HG03354 (cell line): Measurements from ENCODE around the gene PRR13.
A peak's percentile ranks its signal among the peaks of the same experiment; 100 is the strongest.
"Not testable (repeated sequence)": the region's sequence is repeated elsewhere in the genome, so short reads cannot be mapped to it uniquely, and the experiment has no call there.

Source experiments
- ATAC-seq: cut with Tn5 transposase; IDR thresholded peaks from one replicate; pipeline ENCODE4 v1.9.1; 2021; ENCODE audit warnings: mild to moderate bottlenecking; ENCODE audit not compliant: unreplicated experiment, poor library complexity, severe bottlenecking

The PRR13 gene, protein sequence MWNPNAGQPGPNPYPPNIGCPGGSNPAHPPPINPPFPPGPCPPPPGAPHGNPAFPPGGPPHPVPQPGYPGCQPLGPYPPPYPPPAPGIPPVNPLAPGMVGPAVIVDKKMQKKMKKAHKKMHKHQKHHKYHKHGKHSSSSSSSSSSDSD

DNA sequence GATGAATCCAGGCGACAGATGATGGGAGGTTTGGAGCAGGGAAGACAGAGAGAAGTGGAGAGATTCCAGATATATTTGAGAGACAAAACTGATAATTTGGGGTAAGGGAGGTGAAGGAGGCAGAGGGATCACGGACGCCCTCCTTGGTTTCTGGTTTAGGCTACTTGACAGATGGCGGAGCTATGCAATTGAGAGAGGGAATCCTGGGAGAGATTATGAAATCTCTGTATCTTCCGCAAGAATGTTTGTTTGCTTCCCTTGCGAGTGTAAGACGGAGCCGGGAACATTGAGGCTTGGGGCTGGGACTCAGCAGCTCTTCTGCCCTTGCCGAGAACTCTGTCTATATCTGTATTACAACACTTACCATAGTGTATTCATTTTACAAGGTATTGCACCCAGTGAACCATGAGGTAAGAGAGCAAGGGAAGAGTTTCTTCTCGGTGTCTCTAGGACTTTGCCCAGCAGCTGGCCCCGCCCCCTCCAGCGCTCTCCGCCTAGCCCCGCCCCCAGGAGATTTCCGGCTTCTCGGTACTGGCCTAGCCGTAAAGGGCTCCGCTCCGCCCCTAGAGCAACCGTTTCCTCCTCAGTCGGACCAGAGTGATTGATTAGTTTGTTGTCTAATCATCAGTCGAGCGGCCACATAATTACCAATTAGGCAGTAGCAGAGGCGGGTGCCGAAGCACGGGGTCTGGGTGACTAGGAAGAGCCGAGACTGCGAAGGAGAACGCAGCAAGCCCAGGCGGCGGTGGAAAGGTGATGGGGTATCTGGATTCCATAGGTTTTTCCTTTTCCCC, at the start of gene PRR13:
PRR13 (plus strand) TSS at position 695 of the 794 bp plus-strand sequence. CDS start 981 bp downstream, outside the sequence.
- peak; percentile 99 for ATAC-seq

DNA sequence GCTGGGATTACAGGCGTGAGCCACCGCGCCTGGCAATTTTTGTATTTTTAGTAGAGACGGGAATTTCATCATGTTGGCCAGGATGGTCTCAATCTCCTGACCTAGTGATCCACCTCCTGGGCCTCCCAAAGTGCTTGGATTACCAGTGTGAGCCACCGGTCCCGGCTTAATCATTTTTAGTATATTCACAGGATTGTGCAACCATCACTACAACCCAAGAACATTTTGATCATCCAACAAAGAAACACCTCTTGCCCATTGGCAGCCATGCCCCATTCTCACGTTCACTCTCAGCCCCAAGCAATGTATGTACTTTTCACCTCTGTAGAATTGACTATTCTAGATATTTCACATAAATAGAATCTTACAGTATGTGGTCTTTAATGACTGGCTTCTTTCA, 41.6 kb upstream of the PRR13 start:
- no peak for ATAC-seq

DNA sequence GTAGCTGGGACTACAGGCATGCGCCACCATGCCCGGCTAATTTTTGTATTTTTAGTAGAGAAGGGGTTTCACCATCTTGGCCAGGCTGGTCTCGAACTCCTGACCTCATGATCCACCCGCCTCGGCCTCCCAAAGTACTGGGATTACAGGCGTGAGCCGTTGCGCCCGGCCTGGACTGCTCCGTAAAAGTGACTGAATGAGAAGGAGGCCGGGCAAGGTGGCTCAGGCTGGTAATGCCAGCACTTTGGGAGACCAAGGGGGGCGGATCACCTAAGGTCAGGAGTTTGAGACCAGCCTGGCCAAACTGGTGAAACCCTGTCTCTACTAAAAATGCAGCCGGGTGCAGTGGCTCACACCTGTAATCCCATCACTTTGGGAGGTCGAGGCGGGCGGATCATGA, 39.2 kb upstream of the PRR13 start:
- not testable (repeated sequence) for ATAC-seq

DNA sequence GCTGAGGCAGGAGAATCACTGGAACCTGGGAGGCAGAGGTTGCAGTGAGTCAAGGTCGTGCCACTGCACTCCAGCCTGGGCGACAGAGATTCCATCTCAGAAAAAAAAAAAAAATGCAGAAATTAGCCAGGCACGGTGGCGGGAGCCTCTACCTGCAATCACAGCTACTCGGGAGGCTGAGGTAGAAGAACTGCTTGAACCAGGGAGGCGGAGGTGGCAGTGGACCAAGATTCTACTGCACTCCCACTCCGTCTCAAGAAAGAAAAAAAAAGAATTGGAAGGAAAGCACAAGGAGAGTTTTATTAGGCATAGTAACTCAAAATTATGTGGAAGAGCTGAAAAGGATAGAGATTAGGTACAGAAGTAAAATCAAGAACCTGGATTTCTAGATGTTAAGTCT, 38.7 kb upstream of the PRR13 start:
- no peak for ATAC-seq

DNA sequence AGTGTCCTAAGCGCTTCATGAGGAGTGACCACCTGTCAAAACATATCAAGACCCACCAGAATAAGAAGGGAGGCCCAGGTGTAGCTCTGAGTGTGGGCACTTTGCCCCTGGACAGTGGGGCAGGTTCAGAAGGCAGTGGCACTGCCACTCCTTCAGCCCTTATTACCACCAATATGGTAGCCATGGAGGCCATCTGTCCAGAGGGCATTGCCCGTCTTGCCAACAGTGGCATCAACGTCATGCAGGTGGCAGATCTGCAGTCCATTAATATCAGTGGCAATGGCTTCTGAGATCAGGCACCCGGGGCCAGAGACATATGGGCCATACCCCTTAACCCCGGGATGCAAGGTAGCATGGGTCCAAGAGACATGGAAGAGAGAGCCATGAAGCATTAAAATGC, 30.6 kb upstream of the PRR13 start:
- no peak for ATAC-seq

DNA sequence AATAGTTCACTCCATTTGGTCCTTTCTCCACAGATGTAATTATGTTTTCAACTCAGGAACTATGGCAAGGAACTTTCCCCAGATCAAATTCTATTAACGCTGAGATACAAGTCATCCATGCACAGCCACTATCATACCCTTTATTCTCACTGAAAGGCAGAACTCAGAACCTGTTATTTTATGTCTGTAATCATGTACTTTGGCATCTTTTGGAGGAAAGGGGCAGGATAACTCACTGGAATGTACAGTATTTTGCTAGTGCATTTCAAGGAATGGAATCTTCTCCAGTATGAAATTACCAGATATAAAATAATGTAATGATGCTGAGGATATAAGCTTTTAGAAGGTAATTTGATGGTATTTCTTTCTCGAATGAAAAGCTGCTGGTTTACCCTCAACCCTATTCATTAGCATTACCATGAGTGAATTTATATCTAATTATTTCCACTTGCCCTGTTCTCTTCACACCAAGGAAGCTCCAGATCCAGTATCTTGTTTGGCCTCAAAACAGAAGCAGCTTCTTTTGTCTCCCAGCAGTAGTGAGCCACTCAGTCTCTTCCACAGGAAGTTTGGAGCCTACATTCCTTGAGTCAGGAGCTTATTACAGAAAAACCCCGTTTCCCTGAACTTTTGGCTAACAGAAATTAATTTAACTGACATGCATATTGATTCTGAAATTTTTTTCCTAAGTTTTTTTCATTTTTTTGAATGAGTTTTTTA, 27.9 kb upstream of the PRR13 start:
- ATAC-seq, result no peak

DNA sequence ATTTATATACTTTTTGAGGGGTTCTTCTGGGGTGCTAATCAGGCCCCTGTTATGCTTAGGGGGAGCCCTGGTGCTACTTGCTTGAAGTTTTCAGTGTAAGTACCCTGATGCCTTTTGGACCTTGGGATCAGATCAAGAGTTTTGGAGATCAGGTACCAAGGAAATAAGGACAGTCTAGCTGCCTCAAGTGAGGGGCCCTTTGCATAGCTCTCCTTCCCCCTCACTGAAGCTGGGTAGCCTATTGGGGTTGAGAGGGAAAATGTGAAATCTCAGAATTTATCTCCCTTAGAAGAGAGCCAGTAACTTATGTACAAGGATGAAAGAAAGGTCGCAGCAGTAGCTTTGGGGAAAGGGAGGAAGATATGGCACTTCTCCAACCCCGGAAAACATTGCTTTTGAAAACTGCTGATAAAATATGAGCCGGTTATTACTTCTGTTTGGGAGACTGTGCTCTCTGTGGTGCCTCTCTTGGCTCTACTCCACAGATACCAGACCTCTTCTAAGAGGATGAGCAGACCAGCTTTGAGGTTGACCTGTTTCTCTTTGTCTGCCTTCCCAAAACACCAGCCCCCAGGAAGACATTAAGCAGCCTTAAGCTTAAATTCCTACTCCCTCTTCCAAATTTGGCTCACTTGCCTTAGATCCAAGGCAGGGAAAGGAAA, 26.6 kb upstream of the PRR13 start:
- ATAC-seq, result no peak

DNA sequence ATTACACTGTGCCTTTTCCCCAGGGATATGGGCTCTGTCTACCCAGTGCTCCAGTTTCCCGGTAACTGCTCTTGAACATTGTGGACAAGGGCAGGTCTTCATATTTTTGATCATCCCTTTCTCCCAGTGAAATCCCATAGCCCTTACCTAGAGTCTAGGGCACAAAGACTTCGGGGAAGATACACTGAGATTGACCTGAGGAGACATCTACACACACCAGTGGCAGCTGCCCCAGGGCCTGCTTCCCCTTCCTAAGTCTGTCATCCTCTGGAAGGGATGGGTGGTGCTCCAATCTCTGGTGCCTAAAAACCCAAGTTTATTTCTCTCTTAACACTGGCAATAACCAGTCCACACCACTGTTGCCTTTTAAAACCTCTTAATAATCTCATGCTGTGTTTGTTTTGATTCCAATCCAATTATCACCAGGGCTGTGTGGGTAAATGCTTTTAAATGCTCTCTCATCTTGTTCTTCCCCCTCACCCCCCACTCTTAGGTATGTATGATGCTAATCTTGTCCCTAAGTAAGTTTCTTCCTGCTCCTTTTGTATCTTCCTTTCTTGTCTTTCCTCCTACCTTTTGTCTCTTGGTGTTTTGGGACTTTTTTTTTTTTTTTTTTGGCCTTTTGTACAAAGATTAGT, 25.7 kb upstream of the PRR13 start:
- not testable (repeated sequence) for ATAC-seq

DNA sequence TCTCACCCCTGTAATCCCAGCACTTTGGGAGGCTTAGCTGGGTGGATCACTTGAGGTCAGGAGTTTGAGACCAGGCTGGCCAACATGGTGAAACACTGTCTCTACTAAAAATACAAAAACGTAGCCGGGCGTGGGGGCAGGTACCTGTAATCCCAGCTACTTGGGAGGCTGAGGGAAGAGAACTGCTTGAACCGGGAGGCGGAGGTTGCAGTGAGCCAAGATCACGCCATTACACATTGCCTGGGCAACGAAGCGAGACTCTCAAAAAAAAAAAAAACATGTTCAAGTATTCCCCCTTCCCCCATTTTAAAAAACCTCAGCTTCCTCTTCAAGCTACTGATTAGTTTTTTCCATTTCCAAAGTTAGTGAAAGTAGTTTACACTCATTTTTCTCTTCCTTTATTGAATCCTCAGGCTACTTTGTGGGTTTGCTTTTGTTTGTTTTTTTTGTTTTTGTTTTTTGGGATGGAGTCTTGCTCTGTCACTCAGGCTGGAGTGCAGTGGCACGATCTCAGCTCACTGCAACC, 24.2 kb upstream of the PRR13 start:
- ATAC-seq, result not testable (repeated sequence)

DNA sequence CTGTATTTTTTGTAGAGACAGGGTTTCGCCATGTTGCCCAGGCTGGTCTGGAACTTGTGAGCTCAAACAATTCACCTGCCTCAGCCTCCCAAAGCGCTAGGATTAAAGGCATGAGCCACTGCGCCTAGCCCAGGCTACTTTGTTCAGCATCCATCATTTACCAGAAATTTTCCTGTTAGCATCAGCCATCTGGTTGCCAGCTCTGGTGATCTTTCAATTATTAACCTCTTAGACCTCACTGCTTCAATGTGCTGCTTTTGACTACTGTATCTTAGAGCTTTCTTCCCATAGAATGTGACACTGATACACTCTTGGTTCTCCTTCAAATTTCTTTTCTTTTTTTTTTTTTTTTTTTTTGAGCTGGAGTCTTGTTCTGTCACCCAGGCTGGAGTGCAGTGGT, 23.3 kb upstream of the PRR13 start:
- ATAC-seq, result no peak

DNA sequence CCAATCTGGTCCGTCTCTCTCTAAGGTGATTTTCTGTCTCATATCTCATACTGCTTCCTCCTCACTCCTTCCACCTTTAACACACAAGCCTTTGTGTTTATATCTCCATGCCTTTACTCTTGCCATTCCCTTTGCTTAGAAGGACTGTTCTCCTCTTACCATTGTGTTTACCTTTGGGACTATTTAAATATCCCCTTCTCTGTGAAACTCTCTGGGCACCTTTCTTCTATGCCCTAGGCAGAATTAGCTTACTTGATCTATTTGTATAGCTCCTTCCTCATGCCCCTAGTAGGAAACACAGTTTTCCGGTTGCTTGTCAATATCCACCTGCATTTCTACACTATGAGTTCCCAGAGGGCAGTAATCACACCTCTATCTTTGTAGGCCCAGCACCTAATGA, 21.8 kb upstream of the PRR13 start:
- no peak for ATAC-seq

DNA sequence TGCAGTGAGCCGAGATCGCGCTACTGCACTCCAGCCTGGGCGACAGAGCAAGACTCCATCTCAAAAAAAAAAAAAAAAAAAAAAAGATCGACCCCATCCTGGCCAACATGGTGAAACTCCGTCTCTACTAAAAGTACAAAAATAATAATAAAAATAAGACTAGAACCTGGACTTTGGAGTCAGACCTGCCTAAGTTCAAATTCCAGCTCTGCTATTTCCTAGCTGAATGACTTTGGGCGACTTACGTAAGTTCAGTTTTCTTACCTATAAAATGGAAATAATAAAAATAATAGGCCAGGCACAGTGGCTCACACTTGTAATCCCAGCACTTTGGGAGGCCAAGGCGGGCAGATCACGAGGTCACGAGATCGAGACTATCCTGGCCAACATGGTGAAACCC, 19.3 kb upstream of the PRR13 start:
- ATAC-seq, result not testable (repeated sequence)

DNA sequence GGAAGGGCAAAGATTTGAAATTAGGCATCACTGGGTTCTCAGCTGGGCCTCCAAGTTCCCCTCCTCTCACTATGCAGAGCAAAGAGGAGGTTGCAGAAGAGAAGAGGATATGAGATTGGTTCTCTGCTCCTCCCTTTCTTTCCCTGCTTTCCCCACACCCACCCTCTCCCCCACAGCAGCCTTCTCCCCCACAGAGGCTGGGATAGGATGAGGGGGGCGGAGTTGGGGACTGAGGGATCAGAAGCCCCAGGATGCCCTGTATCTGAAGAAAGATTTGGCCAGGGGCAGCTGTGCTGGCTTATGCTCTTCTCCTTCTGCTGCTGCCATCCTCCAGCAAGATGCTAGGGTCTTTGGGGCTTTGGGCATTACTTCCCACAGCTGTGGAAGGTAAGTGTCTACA, 17.9 kb upstream of the PRR13 start, which contains the start of gene AMHR2:
AMHR2 (plus strand) TSS at position 259 of the 400 bp plus-strand sequence; CDS start at position 339, 80 bp downstream.
- ATAC-seq, result no peak

DNA sequence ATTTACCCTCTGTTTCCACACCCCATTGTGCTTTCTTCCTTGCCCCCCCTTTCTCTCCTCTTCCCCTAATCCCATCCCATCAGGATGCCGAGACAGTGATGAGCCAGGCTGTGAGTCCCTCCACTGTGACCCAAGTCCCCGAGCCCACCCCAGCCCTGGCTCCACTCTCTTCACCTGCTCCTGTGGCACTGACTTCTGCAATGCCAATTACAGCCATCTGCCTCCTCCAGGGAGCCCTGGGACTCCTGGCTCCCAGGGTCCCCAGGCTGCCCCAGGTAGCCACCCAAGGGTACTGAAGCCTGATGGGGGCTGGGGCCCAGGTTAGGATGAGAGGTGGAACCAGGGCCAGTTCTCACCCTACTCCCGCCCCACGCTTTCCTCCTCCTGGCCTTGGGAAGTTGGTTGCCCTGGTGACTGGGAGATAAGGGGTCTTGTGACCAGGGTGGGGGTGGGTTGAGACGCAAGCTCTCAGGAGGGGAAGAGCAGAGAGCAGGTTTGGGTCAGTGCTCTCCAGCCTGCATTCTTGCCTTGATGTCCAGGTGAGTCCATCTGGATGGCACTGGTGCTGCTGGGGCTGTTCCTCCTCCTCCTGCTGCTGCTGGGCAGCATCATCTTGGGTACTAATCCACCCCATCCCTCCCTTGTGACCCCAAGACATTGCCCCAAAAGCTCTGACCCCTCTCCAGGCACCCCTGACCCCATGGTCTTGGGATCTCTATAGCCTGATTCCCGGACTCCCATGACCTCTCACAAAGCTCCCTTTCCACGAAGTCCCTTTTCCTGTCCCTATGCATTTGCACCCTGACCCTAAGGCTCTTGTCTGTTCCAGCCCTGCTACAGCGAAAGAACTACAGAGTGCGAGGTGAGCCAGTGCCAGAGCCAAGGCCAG, 16.7 kb upstream of the PRR13 start:
- ATAC-seq, result no peak

DNA sequence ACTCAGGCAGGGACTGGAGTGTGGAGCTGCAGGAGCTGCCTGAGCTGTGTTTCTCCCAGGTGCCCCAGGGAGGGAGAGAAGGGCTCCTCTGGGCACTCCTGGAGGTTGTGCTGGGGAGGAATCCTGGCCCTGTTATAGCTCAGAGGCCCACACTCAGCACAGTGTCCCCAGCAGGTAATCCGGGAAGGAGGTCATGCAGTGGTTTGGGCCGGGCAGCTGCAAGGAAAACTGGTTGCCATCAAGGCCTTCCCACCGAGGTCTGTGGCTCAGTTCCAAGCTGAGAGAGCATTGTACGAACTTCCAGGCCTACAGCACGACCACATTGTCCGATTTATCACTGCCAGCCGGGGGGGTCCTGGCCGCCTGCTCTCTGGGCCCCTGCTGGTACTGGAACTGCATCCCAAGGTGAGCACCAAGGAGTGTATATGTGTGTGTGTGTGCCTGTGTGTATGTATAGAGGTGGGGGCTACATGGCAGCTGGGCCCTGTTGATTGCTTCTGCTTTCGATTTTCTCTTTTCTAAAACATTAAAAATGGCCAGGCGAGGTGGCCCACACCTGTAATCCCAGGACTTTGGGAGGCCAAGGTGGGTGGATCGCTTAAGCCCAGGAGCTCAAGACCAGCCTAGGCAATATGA, 15.9 kb upstream of the PRR13 start:
- no peak for ATAC-seq

DNA sequence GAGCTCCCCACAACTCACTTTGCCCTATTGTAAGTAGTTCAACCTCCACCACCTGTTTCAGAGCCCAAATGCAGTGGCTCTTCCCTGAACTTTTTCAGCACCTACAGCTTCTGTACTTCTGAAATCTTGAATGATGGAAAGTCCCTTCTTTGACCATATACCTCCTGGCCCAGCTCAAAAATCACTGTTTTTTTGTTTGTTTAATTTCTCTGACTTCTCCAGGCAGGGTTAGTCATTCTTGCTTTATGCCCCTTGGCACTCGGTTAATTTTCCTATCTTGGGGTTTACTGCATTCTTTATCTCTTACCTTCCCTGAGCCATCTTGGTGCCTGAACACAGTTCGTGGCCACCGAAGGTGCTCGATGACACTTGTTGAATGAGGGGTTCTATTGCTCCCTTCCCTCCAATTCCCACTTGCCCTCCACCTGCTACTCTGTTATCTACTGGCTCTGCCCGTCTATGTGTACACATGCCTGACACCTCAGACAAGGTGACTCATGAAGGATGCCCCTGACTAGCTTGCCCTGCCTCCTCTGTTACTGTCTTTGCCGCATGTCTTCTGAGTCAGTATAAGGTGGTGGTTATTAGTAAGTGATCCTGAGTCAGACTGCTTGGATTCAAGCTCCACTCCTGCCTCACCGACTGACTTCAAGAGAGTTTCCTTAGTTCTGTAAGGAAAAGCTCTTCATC, 13.5 kb upstream of the PRR13 start:
- ATAC-seq, result no peak

DNA sequence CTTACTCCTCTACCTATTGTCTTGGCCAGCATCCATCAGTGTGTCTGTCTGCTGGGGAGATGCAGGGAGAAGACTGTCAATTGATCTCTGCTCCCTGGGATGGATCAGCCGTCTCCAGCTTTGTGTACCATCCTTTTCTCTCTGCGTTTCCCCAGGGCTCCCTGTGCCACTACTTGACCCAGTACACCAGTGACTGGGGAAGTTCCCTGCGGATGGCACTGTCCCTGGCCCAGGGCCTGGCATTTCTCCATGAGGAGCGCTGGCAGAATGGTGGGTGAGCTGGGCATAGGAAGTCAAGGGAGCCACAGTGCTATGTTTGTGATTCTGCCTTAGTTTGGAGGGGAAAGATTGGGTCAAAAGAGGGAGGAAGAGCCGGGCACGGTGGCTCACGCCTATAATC, 12.8 kb upstream of the PRR13 start:
- ATAC-seq, result no peak

DNA sequence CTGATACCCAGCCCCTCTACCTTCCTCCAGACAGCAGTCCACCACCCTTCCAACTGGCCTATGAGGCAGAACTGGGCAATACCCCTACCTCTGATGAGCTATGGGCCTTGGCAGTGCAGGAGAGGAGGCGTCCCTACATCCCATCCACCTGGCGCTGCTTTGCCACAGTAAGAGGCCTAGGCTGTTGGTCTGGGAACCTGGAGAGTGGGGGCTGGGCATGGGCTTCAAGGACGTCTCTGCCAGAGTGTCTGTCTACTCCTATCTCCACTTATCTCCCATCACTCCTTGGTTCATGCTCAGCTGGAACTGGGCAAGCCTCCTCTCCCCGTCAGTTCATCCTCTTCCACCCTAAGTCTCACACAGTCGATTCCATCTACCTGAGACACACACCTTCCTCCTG, 11.4 kb upstream of the PRR13 start:
- ATAC-seq, result no peak
